ENCODE results near the gene ITPR3.

Gene ITPR3

DNA sequence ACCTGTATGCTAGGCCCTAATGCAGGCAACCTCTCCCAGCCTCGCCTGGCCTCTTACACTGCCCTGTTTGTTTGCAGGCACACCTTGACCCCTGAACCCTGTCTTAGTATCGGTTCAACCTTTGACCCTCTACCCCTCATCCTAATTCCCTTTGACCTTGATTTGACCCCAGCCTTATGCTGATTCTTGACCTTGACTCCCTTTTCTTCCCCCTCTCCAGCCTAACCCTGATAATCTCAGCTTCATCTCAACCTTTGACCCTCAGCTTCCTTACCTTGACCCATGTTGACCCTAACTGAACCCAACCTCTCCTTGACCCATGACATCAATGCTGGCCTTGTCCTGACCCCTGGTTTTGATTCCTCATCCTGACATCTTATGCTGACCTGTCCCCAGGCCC is 56.6 kb downstream of the ITPR3 start:
- H2AK5ac ChIP-seq (ENCODE audit: low read length): no peak overlapping the region
- H3K27me3 ChIP-seq (ENCODE audit: insufficient read depth, low read length): no peaks in the 10 kb centered on the region
- no peak overlapping the region for H4K91ac ChIP-seq (ENCODE audit: low read depth, low read length)
- no peak overlapping the region for H3K23ac ChIP-seq (ENCODE audit: low read length)
- H3K79me2 ChIP-seq (ENCODE audit: control insufficient read depth, insufficient read depth, low read length, poor library complexity): no peaks in the 10 kb centered on the region
- no peak overlapping the region for H2BK12ac ChIP-seq (ENCODE audit: low read length)
- no peak overlapping the region for H3K4me2 ChIP-seq (ENCODE audit: low read length)
- H3K27ac ChIP-seq (ENCODE audit: low read depth, low read length): no peak overlapping the region
- H3K36me3 ChIP-seq (ENCODE audit: control insufficient read depth in 1 of 2, insufficient read depth in 2 of 2, low read length in 2 of 2): peaks cover 8 to 11% of the 10 kb centered on the region in 2 experiments
- H2BK120ac ChIP-seq (ENCODE audit: insufficient read depth, low read length, poor library complexity): no peak overlapping the region
- no peak overlapping the region for H4K12ac ChIP-seq (ENCODE audit: low read depth, low read length)
- WGBS (ENCODE audit: extremely low coverage, insufficient coverage, insufficient read length): no CpG with 5 or more reads among the region's 2 CpGs
- no peaks in the 10 kb centered on the region for H3K4me1 ChIP-seq (ENCODE audit: control insufficient read depth in 1 of 2, insufficient read depth in 2 of 2, low read length in 2 of 2)
- H2BK5ac ChIP-seq (ENCODE audit: low read depth, low read length, poor library complexity): no peak overlapping the region
- no peaks in the 10 kb centered on the region for H3K9me3 ChIP-seq (ENCODE audit: insufficient read depth, low read depth, low read length)
- no peaks in the 10 kb centered on the region for H3K79me1 ChIP-seq (ENCODE audit: low read length)
- no peak overlapping the region for H3K14ac ChIP-seq (ENCODE audit: low read length)
- no peak overlapping the region for H3K18ac ChIP-seq (ENCODE audit: low read length)
- no peak for DNase-seq
- H3K4me3 ChIP-seq (ENCODE audit: low read depth, low read length): no peak overlapping the region
- no peak overlapping the region for H3K9ac ChIP-seq (ENCODE audit: low read length)
- no peak overlapping the region for H3K4ac ChIP-seq (ENCODE audit: low read depth, low read length)
- no peak overlapping the region for H2AFZ ChIP-seq (ENCODE audit: insufficient read depth, low read length, poor library complexity)
- H4K8ac ChIP-seq (ENCODE audit: low read depth, low read length): no peak overlapping the region

DNA sequence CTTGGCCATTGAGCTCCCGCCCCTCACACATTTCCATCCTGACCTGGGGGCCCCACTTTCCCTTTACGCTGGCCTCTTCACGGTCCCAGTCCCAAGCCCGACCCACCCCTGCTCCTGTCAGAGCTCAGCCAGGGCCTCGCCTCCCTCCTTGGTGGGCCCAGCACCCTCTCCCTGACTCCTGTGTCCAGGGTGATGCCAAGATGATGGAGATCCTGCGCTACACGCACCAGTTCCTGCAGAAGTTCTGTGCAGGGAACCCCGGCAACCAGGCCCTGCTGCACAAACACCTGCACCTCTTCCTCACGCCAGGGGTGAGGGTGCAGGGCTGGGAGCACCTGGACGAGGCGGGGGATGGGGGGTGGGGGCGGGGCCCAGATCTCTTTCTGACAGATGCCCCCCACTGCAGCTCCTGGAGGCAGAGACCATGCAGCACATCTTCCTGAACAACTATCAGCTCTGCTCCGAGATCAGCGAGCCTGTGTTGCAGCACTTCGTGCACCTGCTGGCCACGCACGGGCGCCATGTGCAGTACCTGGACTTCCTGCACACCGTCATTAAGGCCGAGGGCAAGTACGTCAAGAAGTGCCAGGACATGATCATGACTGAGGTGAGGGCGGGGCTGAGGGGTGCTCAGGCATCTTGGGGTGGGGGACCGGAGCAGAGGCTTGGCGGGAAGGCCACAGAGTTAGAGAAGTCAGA is 57.3 kb downstream of the ITPR3 start:
- Histone ChIP-seq H2AFZ (ENCODE audit: insufficient read depth, low read length, poor library complexity) (no peak overlapping the region), H3K18ac (ENCODE audit: low read length) (no peak overlapping the region)
- WGBS (ENCODE audit: extremely low coverage, insufficient coverage, insufficient read length): no CpG with 5 or more reads among the region's 24 CpGs

DNA sequence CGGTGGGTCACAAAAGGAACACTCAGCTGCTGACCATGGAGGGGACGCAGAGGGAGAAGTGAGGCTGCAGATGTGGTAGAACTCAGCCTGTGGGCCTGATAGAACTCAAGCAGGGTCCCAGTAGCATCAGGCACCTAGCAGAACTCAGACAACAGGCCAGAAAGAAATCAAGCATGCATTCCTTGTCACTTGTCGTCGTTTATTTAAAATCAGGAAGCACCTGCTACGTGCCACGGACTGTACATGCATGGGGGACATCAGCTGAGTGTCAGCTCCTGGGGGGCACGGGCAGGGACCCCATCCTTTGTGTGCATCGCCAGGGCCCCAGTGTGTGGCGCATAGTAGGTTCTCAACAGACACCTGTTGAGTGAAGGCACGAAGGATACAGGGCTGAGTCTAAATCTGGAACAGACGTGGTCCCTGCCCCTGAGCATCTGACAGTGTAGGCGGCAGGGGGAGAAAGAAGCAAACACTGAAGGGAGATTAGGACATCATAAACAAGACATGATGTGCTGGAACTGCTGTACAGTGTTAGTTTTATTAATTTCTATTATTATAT is 57.9 kb downstream of the ITPR3 start:
- Histone ChIP-seq H3K18ac (ENCODE audit: low read length) (no peak overlapping the region), H4K91ac (ENCODE audit: low read depth, low read length) (no peak overlapping the region), H4K8ac (ENCODE audit: low read depth, low read length) (no peak overlapping the region), H3K27me3 (ENCODE audit: insufficient read depth, low read length) (no peaks in the 10 kb centered on the region), H3K27ac (ENCODE audit: low read depth, low read length) (no peak overlapping the region), H3K4ac (ENCODE audit: low read depth, low read length) (no peak overlapping the region), H3K79me2 (ENCODE audit: control insufficient read depth, insufficient read depth, low read length, poor library complexity) (no peaks in the 10 kb centered on the region), H4K12ac (ENCODE audit: low read depth, low read length) (no peak overlapping the region), H3K4me1 (ENCODE audit: control insufficient read depth in 1 of 2, insufficient read depth in 2 of 2, low read length in 2 of 2) (no peaks in the 10 kb centered on the region), H2BK120ac (ENCODE audit: insufficient read depth, low read length, poor library complexity) (no peak overlapping the region), H3K4me2 (ENCODE audit: low read length) (no peak overlapping the region), H3K36me3 (ENCODE audit: control insufficient read depth in 1 of 2, insufficient read depth in 2 of 2, low read length in 2 of 2) (peaks cover 12 to 15% of the 10 kb centered on the region in 2 experiments), H2BK12ac (ENCODE audit: low read length) (no peak overlapping the region), H2AK5ac (ENCODE audit: low read length) (no peak overlapping the region), H2AFZ (ENCODE audit: insufficient read depth, low read length, poor library complexity) (no peak overlapping the region), H3K9ac (ENCODE audit: low read length) (no peak overlapping the region), H3K4me3 (ENCODE audit: low read depth, low read length) (peak overlapping the region; percentile 13), H2BK5ac (ENCODE audit: low read depth, low read length, poor library complexity) (no peak overlapping the region), H3K79me1 (ENCODE audit: low read length) (no peaks in the 10 kb centered on the region), H3K14ac (ENCODE audit: low read length) (no peak overlapping the region), H3K23ac (ENCODE audit: low read length) (no peak overlapping the region), H3K9me3 (ENCODE audit: insufficient read depth, low read depth, low read length) (no peaks in the 10 kb centered on the region)
- WGBS (ENCODE audit: extremely low coverage, insufficient coverage, insufficient read length): no CpG with 5 or more reads among the region's 12 CpGs
- no peak for DNase-seq

More for the DNA sequence above, 57.3 kb downstream of the ITPR3 start:
- Histone ChIP-seq H4K8ac (ENCODE audit: low read depth, low read length) (no peak overlapping the region), H3K36me3 (ENCODE audit: control insufficient read depth in 1 of 2, insufficient read depth in 2 of 2, low read length in 2 of 2) (peaks cover 12 to 13% of the 10 kb centered on the region in 2 experiments), H3K27me3 (ENCODE audit: insufficient read depth, low read length) (no peaks in the 10 kb centered on the region), H2AK5ac (ENCODE audit: low read length) (no peak overlapping the region), H3K4me2 (ENCODE audit: low read length) (no peak overlapping the region), H2BK120ac (ENCODE audit: insufficient read depth, low read length, poor library complexity) (no peak overlapping the region), H3K27ac (ENCODE audit: low read depth, low read length) (no peak overlapping the region), H3K14ac (ENCODE audit: low read length) (no peak overlapping the region), H4K91ac (ENCODE audit: low read depth, low read length) (no peak overlapping the region), H3K23ac (ENCODE audit: low read length) (no peak overlapping the region), H3K4me1 (ENCODE audit: control insufficient read depth in 1 of 2, insufficient read depth in 2 of 2, low read length in 2 of 2) (no peaks in the 10 kb centered on the region), H2BK5ac (ENCODE audit: low read depth, low read length, poor library complexity) (no peak overlapping the region), H4K12ac (ENCODE audit: low read depth, low read length) (no peak overlapping the region), H3K9ac (ENCODE audit: low read length) (no peak overlapping the region), H3K4me3 (ENCODE audit: low read depth, low read length) (no peak overlapping the region), H3K79me2 (ENCODE audit: control insufficient read depth, insufficient read depth, low read length, poor library complexity) (no peaks in the 10 kb centered on the region), H3K79me1 (ENCODE audit: low read length) (no peaks in the 10 kb centered on the region), H2BK12ac (ENCODE audit: low read length) (no peak overlapping the region), H3K9me3 (ENCODE audit: insufficient read depth, low read depth, low read length) (no peaks in the 10 kb centered on the region), H3K4ac (ENCODE audit: low read depth, low read length) (no peak overlapping the region)
- DNase-seq: no peak

DNA sequence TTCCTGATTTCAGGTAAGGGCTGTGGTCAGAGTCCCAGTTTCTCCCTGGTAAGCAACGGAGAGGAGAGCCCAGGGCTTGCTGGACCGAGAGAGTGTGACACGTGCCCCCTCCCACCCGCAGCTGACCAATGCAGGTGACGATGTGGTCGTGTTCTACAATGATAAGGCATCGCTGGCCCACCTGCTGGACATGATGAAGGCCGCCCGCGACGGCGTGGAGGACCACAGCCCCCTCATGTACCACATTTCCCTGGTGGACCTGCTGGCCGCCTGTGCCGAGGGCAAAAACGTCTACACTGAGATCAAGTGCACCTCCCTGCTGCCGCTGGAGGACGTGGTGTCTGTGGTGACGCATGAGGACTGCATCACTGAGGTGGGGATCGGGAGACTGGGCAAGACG is 58.6 kb downstream of the ITPR3 start:
- WGBS (ENCODE audit: extremely low coverage, insufficient coverage, insufficient read length): no CpG with 5 or more reads among the region's 20 CpGs
- no peak overlapping the region for H3K14ac ChIP-seq (ENCODE audit: low read length)
- H3K18ac ChIP-seq (ENCODE audit: low read length): no peak overlapping the region
- no peak overlapping the region for H3K4ac ChIP-seq (ENCODE audit: low read depth, low read length)
- no peak overlapping the region for H2BK5ac ChIP-seq (ENCODE audit: low read depth, low read length, poor library complexity)
- DNase-seq: no peak
- H3K4me2 ChIP-seq (ENCODE audit: low read length): no peak overlapping the region
- H2AFZ ChIP-seq (ENCODE audit: insufficient read depth, low read length, poor library complexity): no peak overlapping the region
- no peak overlapping the region for H4K91ac ChIP-seq (ENCODE audit: low read depth, low read length)
- peaks cover 12 to 15% of the 10 kb centered on the region in 2 experiments for H3K36me3 ChIP-seq (ENCODE audit: control insufficient read depth in 1 of 2, insufficient read depth in 2 of 2, low read length in 2 of 2)
- H3K9me3 ChIP-seq (ENCODE audit: insufficient read depth, low read depth, low read length): no peaks in the 10 kb centered on the region
- no peaks in the 10 kb centered on the region for H3K4me1 ChIP-seq (ENCODE audit: control insufficient read depth in 1 of 2, insufficient read depth in 2 of 2, low read length in 2 of 2)
- no peak overlapping the region for H3K9ac ChIP-seq (ENCODE audit: low read length)
- no peaks in the 10 kb centered on the region for H3K27me3 ChIP-seq (ENCODE audit: insufficient read depth, low read length)
- no peak overlapping the region for H4K12ac ChIP-seq (ENCODE audit: low read depth, low read length)
- H2BK120ac ChIP-seq (ENCODE audit: insufficient read depth, low read length, poor library complexity): no peak overlapping the region
- H3K23ac ChIP-seq (ENCODE audit: low read length): no peak overlapping the region
- no peak overlapping the region for H3K27ac ChIP-seq (ENCODE audit: low read depth, low read length)
- H4K8ac ChIP-seq (ENCODE audit: low read depth, low read length): no peak overlapping the region
- H3K79me2 ChIP-seq (ENCODE audit: control insufficient read depth, insufficient read depth, low read length, poor library complexity): no peaks in the 10 kb centered on the region
- H2BK12ac ChIP-seq (ENCODE audit: low read length): no peak overlapping the region
- no peak overlapping the region for H3K4me3 ChIP-seq (ENCODE audit: low read depth, low read length)
- H3K79me1 ChIP-seq (ENCODE audit: low read length): no peaks in the 10 kb centered on the region
- H2AK5ac ChIP-seq (ENCODE audit: low read length): no peak overlapping the region

All from trophoblast cell (in vitro differentiated cells and primary cell).